HG02759 (cell line): Measurements from ENCODE around the gene CHTF8.

ENCODE experiments used
- ATAC-seq: cut with Tn5 transposase; IDR thresholded peaks from one replicate; pipeline ENCODE4 v1.9.1; 2021; ENCODE audit warnings: mild to moderate bottlenecking, moderate library complexity; ENCODE audit not compliant: unreplicated experiment

Gene CHTF8

DNA sequence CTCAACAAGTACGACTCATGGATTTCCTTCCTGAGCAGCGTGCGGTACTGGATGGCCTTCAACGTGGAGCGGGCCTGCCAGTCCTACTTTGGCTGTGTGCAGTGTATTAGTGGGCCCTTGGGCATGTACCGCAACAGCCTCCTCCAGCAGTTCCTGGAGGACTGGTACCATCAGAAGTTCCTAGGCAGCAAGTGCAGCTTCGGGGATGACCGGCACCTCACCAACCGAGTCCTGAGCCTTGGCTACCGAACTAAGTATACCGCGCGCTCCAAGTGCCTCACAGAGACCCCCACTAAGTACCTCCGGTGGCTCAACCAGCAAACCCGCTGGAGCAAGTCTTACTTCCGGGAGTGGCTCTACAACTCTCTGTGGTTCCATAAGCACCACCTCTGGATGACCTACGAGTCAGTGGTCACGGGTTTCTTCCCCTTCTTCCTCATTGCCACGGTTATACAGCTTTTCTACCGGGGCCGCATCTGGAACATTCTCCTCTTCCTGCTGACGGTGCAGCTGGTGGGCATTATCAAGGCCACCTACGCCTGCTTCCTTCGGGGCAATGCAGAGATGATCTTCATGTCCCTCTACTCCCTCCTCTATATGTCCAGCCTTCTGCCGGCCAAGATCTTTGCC, 17.9 kb downstream of the CHTF8 start:
- ATAC-seq = no peak

DNA sequence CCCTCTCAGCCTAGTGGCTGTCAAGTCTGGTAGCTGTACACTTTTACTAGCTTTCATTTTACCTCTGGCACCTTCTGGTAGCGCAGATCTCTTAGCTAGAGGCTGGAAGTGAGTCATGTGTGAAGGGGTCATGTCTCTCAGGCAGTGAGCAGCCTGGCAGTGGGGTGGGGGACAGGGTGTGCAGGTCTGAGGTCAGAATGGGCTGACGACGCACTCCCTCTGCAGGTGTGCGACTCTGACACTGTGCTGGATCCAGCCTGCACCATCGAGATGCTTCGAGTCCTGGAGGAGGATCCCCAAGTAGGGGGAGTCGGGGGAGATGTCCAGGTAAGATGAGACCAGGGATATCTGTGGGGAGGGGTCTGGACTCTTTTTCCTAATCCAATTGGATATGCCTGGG, 19.2 kb downstream of the CHTF8 start:
- ATAC-seq = no peak

DNA sequence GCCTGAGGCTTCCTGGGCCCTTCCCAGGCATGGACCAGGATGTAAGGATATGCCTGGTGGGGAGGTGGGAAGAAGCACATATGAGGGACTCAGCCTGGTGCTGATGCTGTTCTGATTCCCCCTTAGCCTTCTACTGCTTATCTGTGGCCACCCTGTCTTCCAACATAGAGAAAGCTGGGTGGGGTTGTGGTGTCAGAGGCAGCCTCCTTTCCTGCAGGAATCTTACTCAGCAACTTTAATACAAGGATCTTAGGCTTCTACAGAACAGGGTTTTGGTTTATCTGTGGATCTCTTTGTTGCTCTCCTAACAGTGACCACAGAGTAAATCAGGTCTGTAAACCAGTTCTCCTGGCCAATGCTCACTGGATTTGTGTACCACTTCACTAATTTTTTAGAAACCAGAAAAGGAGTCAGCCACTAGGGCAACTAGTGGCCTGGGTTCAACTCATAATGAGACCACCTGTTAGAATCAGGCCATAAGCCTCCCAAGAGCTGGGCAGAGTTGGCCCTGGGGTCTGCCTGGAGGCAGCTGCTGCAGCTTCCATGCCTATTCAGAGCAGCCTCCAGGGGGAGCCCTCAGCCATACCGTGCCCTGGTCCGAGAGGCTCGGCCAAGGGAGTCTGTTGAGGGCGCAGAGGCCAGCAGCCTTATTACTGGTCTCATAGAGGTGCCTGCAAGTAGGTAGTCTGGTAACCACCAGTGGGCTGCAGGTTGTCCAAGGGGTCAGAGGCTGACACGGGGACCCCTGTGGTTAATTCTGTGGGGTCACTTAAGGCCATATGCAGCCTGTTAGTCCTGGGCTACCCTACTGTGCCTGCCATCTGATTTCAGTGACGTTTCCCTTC, 19.9 kb downstream of the CHTF8 start:
- ATAC-seq = no peak

- no peak for ATAC-seq
Measured at GRCh38 chr16:69111876-69112230, 20.5 kb downstream of the CHTF8 start.

DNA sequence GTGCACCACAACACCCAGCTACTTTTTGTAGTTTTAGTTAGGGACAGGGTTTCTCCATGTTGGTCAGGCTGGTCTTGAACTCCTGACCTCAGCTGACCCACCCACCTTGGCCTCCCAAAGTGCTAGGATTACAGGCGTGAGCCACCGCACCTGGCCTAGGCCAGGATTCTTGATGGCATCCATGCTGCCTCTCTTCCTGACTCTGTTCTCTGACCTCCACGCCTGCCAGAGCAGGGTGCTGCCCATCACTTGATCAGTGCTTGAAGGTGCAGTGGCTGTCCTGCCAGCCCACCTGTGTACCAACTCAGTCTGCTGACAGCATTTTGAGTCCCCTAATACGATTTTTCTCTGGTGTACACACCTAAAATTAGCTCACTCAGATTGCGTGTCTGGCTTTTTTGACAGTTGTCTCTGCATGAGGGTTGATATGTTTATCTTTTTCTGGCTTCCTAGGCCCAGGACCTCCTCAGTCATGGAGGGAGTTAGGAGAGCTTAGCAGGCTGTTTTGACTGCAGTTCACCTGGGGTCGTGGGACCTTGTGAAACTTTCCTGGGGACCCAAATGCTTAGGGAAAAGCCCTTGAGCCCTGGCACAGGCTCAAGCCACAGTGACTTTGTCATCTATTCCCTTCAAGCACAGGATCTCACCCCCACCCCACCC, 21.0 kb downstream of the CHTF8 start:
- ATAC-seq = no peak

DNA sequence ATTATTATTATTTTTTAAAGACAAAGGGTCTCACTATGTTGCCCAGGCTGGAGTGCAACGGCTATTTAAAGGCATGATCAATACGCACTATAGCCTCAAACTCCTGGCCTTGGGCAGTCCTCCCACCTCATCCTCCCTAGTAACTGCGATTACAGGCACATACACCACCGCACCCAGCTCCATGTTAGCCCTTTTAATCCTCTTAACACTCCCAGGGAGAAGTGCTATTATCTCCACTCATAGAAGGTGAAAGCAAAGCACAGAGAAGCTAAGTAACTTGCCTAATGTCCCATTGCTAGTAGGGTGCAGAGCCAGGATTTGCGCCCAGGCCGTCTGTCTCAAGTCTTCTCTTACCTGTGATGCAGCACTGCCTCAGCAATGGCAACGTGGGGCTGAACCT, 22.0 kb downstream of the CHTF8 start:
- ATAC-seq = no peak

GRCh38 chr16:69109486-69110270, 22.7 kb downstream of the CHTF8 start:
- ATAC-seq = no peak

GRCh38 chr16:69108905-69109252, 23.5 kb downstream of the CHTF8 start:
- ATAC-seq = no peak

DNA sequence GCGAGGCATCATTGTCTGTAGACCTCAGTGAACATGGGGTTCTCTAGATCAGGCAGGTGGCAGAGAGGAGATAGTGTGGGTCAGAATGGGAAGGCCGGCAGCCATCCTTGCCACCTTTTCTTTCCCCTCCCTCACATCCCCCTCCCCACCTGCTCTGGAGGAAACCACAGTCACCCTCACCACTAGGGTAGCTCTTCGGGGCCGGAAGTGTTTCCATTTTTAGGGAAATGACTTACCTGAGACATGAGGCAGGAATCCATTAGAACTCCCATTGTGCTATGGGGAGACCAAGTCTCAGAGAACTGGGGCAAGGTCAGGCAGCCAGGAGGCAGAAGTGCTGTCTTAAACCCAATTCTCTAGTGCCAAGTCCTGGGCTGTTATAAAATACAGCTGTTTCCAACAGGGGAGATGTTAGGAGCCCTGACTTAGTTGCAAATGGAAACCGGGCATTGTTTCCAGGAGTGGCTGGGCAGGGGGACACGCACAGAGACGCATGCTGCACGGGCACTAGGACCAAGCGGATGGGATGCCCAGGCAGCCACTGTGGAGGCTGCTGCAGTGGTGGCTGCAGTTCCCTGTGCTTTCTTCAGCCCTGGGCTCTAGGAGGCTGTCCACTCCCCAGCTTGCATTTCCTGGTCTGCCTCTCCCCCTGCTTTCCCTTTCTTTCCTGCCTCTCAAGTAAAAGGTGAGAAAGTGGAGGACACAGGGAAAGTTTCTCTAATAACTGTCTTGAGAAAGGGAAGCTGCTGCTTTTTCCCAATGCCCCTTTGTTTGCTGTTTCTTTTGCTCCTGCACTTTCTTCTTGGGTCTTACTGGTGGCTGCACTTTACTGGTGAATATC, 24.1 kb downstream of the CHTF8 start:
- no peak for ATAC-seq

- no peak for ATAC-seq
Measured at GRCh38 chr16:69107316-69107962, 24.9 kb downstream of the CHTF8 start.

DNA sequence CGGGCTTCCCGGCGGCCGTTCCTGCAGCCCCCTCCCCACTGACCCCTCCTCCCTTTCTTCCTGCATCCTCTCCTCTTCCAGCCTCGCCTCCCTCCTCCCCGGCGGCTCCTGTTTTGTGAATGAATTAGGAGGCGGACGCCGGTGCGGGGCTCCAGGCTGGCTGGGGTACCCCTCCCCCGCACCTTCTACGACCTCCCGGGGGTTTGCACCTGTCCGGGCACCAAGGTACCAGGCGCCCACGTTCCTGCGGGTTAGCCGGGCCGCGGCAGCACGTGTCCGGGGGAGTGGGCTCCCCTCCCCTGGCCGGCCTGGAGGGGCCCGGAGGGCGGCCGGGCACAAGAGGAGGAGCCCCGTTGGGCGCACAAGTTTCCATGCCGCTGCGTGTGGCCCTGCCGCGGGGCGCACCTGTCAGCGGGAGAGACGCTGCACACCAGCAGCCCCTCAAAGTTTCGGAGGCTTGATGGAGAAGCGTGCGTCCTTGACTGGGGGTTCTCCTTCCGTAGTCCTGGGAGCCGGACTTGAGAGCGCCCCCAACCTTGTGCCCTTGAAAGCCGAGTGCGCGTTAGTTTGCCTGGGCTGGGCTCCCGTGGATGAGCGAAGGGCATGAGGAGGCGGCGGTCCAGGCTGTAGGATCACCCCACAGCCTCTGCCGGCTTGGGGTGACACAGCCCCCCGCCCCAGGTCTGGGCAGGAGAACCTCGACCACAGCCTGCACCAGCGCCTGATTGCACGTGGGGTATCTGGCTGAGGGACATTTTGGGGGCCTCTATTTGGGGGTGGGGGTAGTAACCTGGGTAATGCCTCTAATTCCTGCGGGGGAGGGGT, 25.7 kb downstream of the CHTF8 start:
- ATAC-seq = no peak

DNA sequence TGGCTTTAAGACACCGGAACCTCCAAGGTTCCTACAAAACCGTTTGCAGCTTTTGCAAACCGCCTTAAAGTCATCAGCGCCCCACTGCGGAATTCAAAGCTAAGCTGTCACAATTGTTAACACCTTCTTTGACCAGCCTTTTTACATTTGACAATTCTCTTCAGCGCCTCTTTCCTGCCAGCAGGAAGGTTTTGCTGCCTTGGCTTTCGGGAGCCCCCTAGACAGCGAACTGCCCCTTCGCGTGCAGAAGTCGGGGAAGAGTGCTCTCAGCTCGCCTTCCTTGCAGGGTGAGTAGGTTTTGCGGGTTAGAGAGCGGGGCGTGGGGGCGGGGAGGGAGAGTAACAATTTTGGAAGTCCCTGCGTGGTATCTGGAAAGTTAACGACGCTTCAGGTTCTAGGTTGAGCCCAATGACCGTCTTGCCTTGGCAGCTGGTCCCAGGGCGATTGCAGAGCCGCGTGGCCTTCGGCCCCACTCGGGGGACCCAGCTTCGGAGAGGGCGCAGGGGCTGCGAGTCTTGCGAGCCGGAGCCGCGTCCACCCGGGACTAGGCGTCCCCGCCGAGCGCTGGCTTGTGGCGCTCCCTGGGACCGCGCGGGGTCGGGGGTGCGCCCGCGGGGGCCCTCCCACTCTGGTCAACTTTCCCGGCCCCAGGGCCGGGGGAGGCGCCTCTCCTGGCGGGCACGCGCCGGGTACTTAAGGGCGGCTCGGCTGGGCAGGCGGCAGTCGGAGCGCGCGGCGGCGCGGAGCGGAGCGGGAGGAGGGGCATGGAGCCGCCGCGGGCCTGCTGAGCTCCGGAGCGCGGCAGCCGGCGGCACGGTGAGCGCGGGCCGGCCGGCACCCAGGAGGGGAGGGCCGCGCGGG, 26.7 kb downstream of the CHTF8 start, which contains the start of gene HAS3:
Gene HAS3 (plus strand): TSS at position 153 of the 861 bp plus-strand sequence. CDS start 3,743 bp downstream, outside the sequence.
- no peak for ATAC-seq

DNA sequence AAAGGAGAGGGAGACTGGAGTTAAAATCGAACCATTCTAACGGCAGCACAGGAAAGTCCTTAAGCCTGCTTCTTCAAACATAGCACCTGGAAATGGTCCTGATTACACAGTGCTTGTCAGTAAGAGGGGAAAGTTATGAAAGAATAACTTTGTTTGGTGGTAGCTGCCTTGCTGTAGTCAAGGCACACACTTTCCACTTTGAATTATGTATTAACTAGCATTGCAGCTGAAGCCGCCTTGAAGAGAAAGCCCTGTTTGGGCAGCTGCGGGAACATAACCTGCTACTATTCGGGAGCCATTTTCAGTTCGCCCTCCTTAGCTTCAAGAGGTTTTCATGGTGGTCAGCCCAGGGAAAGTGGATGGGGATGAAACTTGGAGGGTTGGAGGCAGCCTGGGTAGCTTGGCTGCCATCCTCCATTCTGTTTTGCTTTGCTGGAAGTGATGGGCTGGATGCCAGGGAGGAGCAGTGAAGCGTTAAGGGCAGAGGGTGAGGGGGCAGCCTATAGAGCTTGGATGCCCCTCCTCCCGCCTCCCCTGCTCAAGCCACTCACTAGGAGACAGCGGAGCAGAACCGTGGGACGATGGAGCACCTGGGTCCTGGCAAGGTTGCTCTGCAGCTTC, 32.2 kb downstream of the CHTF8 start:
- ATAC-seq = no peak

DNA sequence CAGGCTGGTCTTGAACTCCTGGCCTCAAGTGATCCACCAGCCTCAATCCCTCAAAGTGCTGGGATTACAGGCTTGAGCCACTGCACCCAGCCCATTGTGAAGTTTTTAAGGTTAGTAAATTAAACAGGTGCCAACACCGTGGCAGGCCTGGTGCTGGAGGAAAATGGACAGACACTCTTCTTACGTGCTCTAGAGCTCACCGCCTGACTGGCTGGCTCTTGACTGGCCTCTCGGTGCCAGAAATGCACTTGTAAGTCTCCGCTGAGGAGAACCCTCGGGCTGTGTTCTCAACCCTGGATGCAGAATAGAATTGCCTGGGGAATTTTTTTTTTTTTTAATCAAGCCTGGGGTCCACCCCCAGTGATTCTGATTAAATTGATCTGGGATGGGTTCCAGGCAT, 37.2 kb downstream of the CHTF8 start:
- no peak for ATAC-seq

DNA sequence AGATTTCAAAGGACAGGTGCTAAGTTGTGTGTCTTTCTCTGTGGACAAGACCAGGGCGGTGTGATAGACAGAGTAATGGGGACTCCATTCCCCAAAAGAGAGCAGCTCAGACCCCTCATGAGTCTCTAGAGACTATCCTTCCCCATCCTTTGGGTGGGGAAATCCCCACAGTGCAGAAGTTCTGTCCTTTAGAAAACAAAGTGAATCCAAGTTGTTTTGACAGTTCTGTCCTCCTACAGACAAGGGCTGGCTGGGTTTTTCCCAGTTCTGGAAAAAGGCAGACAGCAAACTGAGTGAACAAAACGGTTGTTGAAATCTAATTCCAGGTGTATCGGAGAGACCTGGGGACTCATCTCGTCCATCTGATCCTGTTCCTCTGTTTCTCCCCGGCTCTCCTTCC, 37.9 kb downstream of the CHTF8 start:
- ATAC-seq = no peak

- ATAC-seq = no peak
Measured at GRCh38 chr16:69093974-69094373, 38.4 kb downstream of the CHTF8 start.

- no peak for ATAC-seq
Measured at GRCh38 chr16:69089091-69089910, 43.1 kb downstream of the CHTF8 start.
